Measurements from ENCODE around the gene OVOL2.

DNA sequence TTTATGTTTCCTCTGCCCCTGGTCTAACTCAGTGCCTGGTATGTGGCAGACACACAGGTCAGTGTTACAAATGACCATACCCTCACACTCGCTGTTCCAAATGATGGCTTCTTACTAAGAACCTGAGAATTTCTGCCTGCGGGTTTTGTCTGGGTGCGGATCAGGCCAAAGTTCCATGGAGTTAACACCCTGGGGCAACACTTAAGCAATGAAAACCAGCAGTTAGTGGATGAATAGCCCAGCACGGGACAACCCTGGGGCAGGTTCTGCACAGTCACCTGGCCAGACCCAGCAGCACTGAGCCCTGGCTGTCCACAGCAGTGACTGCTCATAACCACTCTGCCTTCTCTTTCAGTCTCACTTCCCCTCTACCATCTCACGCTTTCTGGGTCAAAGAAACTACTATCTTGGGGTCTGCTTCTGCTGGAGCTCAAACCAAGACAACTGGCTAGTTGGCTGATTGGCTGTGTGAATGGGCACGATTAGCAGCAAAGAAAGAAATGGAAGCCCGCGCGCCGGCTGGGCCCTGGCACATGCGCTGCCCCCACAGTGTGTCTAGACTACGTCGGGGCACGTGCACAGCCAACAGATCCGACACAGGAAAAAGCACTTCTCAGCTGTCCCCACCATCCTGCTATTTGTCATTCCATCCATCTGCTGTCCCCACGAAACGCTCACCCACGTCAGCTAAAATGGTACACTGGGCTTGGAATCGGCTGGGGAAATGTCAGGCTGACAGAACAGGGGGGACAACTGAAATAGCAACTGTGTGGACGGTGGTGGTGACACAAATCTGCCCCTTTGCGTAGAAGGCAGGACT lies 52.3 kb downstream of the OVOL2 start:
- TF ChIP-seq, protein P1, sequence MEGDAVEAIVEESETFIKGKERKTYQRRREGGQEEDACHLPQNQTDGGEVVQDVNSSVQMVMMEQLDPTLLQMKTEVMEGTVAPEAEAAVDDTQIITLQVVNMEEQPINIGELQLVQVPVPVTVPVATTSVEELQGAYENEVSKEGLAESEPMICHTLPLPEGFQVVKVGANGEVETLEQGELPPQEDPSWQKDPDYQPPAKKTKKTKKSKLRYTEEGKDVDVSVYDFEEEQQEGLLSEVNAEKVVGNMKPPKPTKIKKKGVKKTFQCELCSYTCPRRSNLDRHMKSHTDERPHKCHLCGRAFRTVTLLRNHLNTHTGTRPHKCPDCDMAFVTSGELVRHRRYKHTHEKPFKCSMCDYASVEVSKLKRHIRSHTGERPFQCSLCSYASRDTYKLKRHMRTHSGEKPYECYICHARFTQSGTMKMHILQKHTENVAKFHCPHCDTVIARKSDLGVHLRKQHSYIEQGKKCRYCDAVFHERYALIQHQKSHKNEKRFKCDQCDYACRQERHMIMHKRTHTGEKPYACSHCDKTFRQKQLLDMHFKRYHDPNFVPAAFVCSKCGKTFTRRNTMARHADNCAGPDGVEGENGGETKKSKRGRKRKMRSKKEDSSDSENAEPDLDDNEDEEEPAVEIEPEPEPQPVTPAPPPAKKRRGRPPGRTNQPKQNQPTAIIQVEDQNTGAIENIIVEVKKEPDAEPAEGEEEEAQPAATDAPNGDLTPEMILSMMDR (IDR thresholded peaks at IDR 0.05): no peak
- TF ChIP-seq EZH2 (IDR thresholded peaks at IDR 0.05; ENCODE audit: borderline replicate concordance, insufficient read depth, low read depth, low read length, poor library complexity, severe bottlenecking): no peak
